WTC11 (cell line): Measurements from ENCODE around the gene EPN2. TPM values are rescaled to one million over a fixed set of nuclear protein-coding genes. Genes with fewer than 3 reads are reported as not detected.

Source experiments
- ATAC-seq: fragments of 200-7000 bp; cut with Tn5 transposase; 2 replicates; pipeline ENCODE4 v1.10.0; 2021; ENCODE audit warnings: mild to moderate bottlenecking, moderate library complexity
- CTCF ChIA-PET: fragments of 300-600 bp; sonication (Branson Sonifier 250); formaldehyde crosslinking; loops from one replicate; lab custom pipeline; 2021; ENCODE audit warnings: antibody characterized with exemption; lab: Charles Lee
- POLR2A ChIA-PET: fragments of 350-600 bp; sonication (Branson Sonifier 250); formaldehyde crosslinking; loops from one replicate; lab custom pipeline; 2021; ENCODE audit warnings: antibody characterized with exemption; lab: Charles Lee
- DNase-seq: peaks from one replicate; pipeline ENCODE4 v3.0.0; 2021; ENCODE audit warnings: low spot score
- H3K27ac Mint-ChIP-seq: 2 replicates; pipeline ENCODE4 v1.8.0; 2021; ENCODE audit warnings: mixed read lengths
- H3K27me3 Mint-ChIP-seq: 2 replicates; pipeline ENCODE4 v1.8.0; 2021; ENCODE audit warnings: low read depth, mild to moderate bottlenecking, moderate library complexity, mixed read lengths
- H3K36me3 Mint-ChIP-seq: 2 replicates; pipeline ENCODE4 v1.8.0; 2021; ENCODE audit warnings: mixed read lengths
- H3K4me1 Mint-ChIP-seq: 2 replicates; pipeline ENCODE4 v1.8.0; 2022; ENCODE audit warnings: mixed read lengths
- H3K4me3 Mint-ChIP-seq: 2 replicates; pipeline ENCODE4 v1.8.0; 2021; ENCODE audit warnings: mild to moderate bottlenecking, moderate library complexity, mixed read lengths
- H3K9me3 Mint-ChIP-seq: 2 replicates; pipeline ENCODE4 v1.8.0; 2021; ENCODE audit warnings: mixed read lengths
- AFF4 ChIP-seq: sonication (generic); formaldehyde crosslinking; IDR thresholded peaks from 2 replicates; pipeline ENCODE4 v1.8.1; 2023; ENCODE audit warnings: mild to moderate bottlenecking, missing genetic modification reagents, borderline replicate concordance
- ATF3 ChIP-seq: sonication (generic); formaldehyde crosslinking; conservative IDR thresholded peaks from 2 replicates; pipeline ENCODE4 v1.8.1; 2022; ENCODE audit warnings: mild to moderate bottlenecking, missing genetic modification reagents
- ATF6 ChIP-seq: sonication (generic); formaldehyde crosslinking; IDR thresholded peaks from 2 replicates; pipeline ENCODE4 v1.8.1; 2023; ENCODE audit warnings: mild to moderate bottlenecking, missing genetic modification reagents
- CBFB ChIP-seq: sonication (generic); formaldehyde crosslinking; IDR thresholded peaks from 2 replicates; pipeline ENCODE4 v1.8.1; 2022; ENCODE audit warnings: mild to moderate bottlenecking, low read depth, missing genetic modification reagents
- E2F5 ChIP-seq: sonication (generic); formaldehyde crosslinking; IDR thresholded peaks from 2 replicates; pipeline ENCODE4 v1.8.1; 2022; ENCODE audit warnings: mild to moderate bottlenecking, moderate library complexity, missing genetic modification reagents
- ETV6 ChIP-seq: sonication (generic); formaldehyde crosslinking; IDR thresholded peaks from 2 replicates; pipeline ENCODE4 v1.8.1; 2022; ENCODE audit warnings: mild to moderate bottlenecking, missing genetic modification reagents
- GTF2I ChIP-seq: fragments of 250-450 bp; sonication (Bioruptor Pico); conservative IDR thresholded peaks from 2 replicates; pipeline ENCODE4 v1.4.0; 2021; ENCODE audit warnings: mild to moderate bottlenecking
- IRF1 ChIP-seq: sonication (generic); formaldehyde crosslinking; IDR thresholded peaks from 2 replicates; pipeline ENCODE4 v1.8.0; 2023; ENCODE audit warnings: missing genetic modification reagents
- JUN ChIP-seq: sonication (generic); formaldehyde crosslinking; IDR thresholded peaks from 2 replicates; pipeline ENCODE4 v1.8.0; 2023; ENCODE audit warnings: mild to moderate bottlenecking, missing genetic modification reagents
- KAT7 ChIP-seq: sonication (generic); formaldehyde crosslinking; IDR thresholded peaks from 2 replicates; pipeline ENCODE4 v1.8.1; 2023; ENCODE audit warnings: missing genetic modification reagents, mild to moderate bottlenecking, borderline replicate concordance
- MXD4 ChIP-seq: fragments of 250-450 bp; sonication (Bioruptor Pico); IDR thresholded peaks from 2 replicates; pipeline ENCODE4 v1.8.0; 2021; ENCODE audit warnings: mild to moderate bottlenecking, moderate library complexity, borderline replicate concordance
- OVOL2 ChIP-seq: fragments of 250-450 bp; sonication (Bioruptor Pico); IDR thresholded peaks from 2 replicates; pipeline ENCODE4 v1.9.0; 2021; ENCODE audit warnings: mild to moderate bottlenecking, borderline replicate concordance
- RORB ChIP-seq: fragments of 250-450 bp; sonication (Bioruptor Pico); IDR thresholded peaks from 2 replicates; pipeline ENCODE4 v1.9.0; 2021; ENCODE audit warnings: mild to moderate bottlenecking
- SP1 ChIP-seq: sonication (generic); formaldehyde crosslinking; conservative IDR thresholded peaks from 2 replicates; pipeline ENCODE4 v1.8.1; 2022; ENCODE audit warnings: missing genetic modification reagents
- TEAD1 ChIP-seq: sonication (generic); formaldehyde crosslinking; IDR thresholded peaks from 2 replicates; pipeline ENCODE4 v1.8.0; 2022; ENCODE audit warnings: mild to moderate bottlenecking, missing genetic modification reagents
- TEAD4 ChIP-seq: sonication (generic); formaldehyde crosslinking; IDR thresholded peaks from 2 replicates; pipeline ENCODE4 v1.8.0; 2022; ENCODE audit warnings: mild to moderate bottlenecking, missing genetic modification reagents
- ZBTB43 ChIP-seq: sonication (generic); formaldehyde crosslinking; IDR thresholded peaks from 2 replicates; pipeline ENCODE4 v1.8.1; 2023; ENCODE audit warnings: mild to moderate bottlenecking, missing genetic modification reagents
- ZNF232 ChIP-seq: sonication (generic); formaldehyde crosslinking; IDR thresholded peaks from 2 replicates; pipeline ENCODE4 v1.8.0; 2022; ENCODE audit warnings: mild to moderate bottlenecking, missing genetic modification reagents
- ZNF423 ChIP-seq: fragments of 250-450 bp; sonication (Bioruptor Pico); IDR thresholded peaks from 2 replicates; pipeline ENCODE4 v2.1.2; 2022; ENCODE audit warnings: mild to moderate bottlenecking, moderate library complexity
- ZNF425 ChIP-seq: fragments of 250-450 bp; sonication (Bioruptor Pico); conservative IDR thresholded peaks from 2 replicates; pipeline ENCODE4 v1.9.0; 2021; ENCODE audit warnings: mild to moderate bottlenecking
- total RNA-seq: library from RNA; stranded (reverse); gene quantifications from 3 replicates; pipeline ENCODE4 v1.2.3, GENCODE V29; 2021

EPN2 gene
- total RNA-seq, 1 experiment from 2014 or later = 48.8 TPM

GRCh38 chr17:19305761-19306159, 68.6 kb downstream of the EPN2 start (continued):
- TF ChIP-seq KAT7 = no peak
- no peak for TF ChIP-seq AFF4 (CRISPR knock-in tag)
- no peak for TF ChIP-seq ATF3 (CRISPR knock-in tag)
- no peak for TF ChIP-seq ZNF425 (CRISPR knock-in tag)
- TF ChIP-seq MXD4 = no peak
- TF ChIP-seq JUN (CRISPR knock-in tag) = no peak
- no peak for TF ChIP-seq SP1 (CRISPR knock-in tag)
- TF ChIP-seq TEAD4 (CRISPR knock-in tag) = no peak
- TF ChIP-seq CBFB (CRISPR knock-in tag) = no peak
- TF ChIP-seq ZBTB43 (CRISPR knock-in tag) = no peak

- ChIA-PET POLR2A (no interaction called here), CTCF (interaction anchor here (0.6 to 1.5 kb wide), 3 partner anchors 16 to 239 kb away, joined by 3 to 6 read pairs (median 5); no protein-coding TSS in a partner anchor)
- no peak for ATAC-seq
- no peak for DNase-seq
- TF ChIP-seq OVOL2 (CRISPR knock-in tag) = no peak
- no peak for TF ChIP-seq ZNF232 (CRISPR knock-in tag)
- H3K4me1 Mint-ChIP-seq = peaks cover 8% of the 10 kb centered on the region
- H3K36me3 Mint-ChIP-seq = peaks cover 5% of the 10 kb centered on the region; the same call in 1 of the 2 replicates
- no peak overlapping the region for H3K4me3 Mint-ChIP-seq
- no peak overlapping the region for H3K27ac Mint-ChIP-seq
- no peaks in the 10 kb centered on the region; the same call in 1 of the 2 replicates for H3K27me3 Mint-ChIP-seq
- no peaks in the 10 kb centered on the region for H3K9me3 Mint-ChIP-seq
Measured at GRCh38 chr17:19306160-19307111, 69.3 kb downstream of the EPN2 start.

- no peak for DNase-seq
- Mint-ChIP-seq H3K4me1 (peaks cover 8% of the 10 kb centered on the region), H3K36me3 (peaks cover 15% of the 10 kb centered on the region), H3K27ac (peak overlapping the region; percentile 66; the same call in 1 of the 2 replicates), H3K4me3 (no peak overlapping the region), H3K9me3 (no peaks in the 10 kb centered on the region), H3K27me3 (no peaks in the 10 kb centered on the region)
- ChIA-PET CTCF (no interaction called here), POLR2A (interaction anchor here (0.6 to 0.7 kb wide), 2 partner anchors 15 to 61 kb away, joined by 3 to 10 read pairs; no protein-coding TSS in a partner anchor)
- no peak for ATAC-seq
- TF ChIP-seq GTF2I (CRISPR knock-in tag) (no peak), RORB (CRISPR knock-in tag) (no peak), TEAD1 (CRISPR knock-in tag) (no peak), ETV6 (no peak), IRF1 (CRISPR knock-in tag) (no peak), ATF6 (no peak), E2F5 (CRISPR knock-in tag) (no peak), ZNF423 (CRISPR knock-in tag) (no peak)
Measured at GRCh38 chr17:19307521-19307920, 70.4 kb downstream of the EPN2 start.
